Measurements from ENCODE around the gene PATZ1.

- no peak for TF ChIP-seq EZH2 (IDR thresholded peaks at IDR 0.05; ENCODE audit: borderline replicate concordance, low read depth, low read length, poor library complexity, severe bottlenecking)
- no peak for TF ChIP-seq CTCF (conservative IDR thresholded peaks at IDR 0.05; ENCODE audit: low read depth, low read length)
Measured at GRCh38 chr22:31332010-31332409, 14.1 kb downstream of the PATZ1 start.

Data from A673 (cell line).